Natural killer cell (primary cell): ENCODE measurements around the gene WTAP. TPM values are rescaled to one million over a fixed set of nuclear protein-coding genes. Genes with fewer than 3 reads are reported as not detected.
A peak's percentile ranks its signal among the peaks of the same experiment; 100 is the strongest.

ENCODE experiments used
- ATAC-seq, 3 donors: fragments of 150-1000 bp in 2 of 3; fragments of 200-7000 bp in 1 of 3; cut with Tn5 transposase; 1 replicate in 1 of 3; 2 replicates in 2 of 3; pipeline ENCODE4 v1.10.0; 2021; ENCODE audit warnings: mild to moderate bottlenecking in 2 of 3, moderate library complexity in 2 of 3
- DNase-seq, 2 donors: peaks; one replicate each; pipeline versions ENCODE4 v3.0.0 to v3.0.0-alpha.2; 2013 to 2021; ENCODE audit warnings: mixed read lengths in 1 of 2
- H3K27ac ChIP-seq: one replicate; pipeline ENCODE4 v1.5.1; 2013; ENCODE audit warnings: mild to moderate bottlenecking, low read length
- H3K27me3 ChIP-seq: one replicate; pipeline ENCODE4 v1.6.1; 2013; ENCODE audit warnings: low read length; ENCODE audit not compliant: control insufficient read depth, insufficient read depth
- H3K36me3 ChIP-seq: one replicate; pipeline ENCODE4 v1.6.1; 2013; ENCODE audit warnings: low read length; ENCODE audit not compliant: control insufficient read depth, insufficient read depth
- H3K4me1 ChIP-seq: one replicate; pipeline ENCODE4 v1.6.1; 2013; ENCODE audit warnings: low read length; ENCODE audit not compliant: control insufficient read depth, insufficient read depth
- H3K4me3 ChIP-seq: one replicate; pipeline ENCODE4 v1.5.1; 2013; ENCODE audit warnings: low read length
- H3K9me3 ChIP-seq: one replicate; pipeline ENCODE4 v1.6.1; 2013; ENCODE audit warnings: low read length; ENCODE audit not compliant: control insufficient read depth, insufficient read depth
- H3K27ac Mint-ChIP-seq, 2 donors: one replicate each; pipeline ENCODE4 v1.8.0; 2022; ENCODE audit warnings: mild to moderate bottlenecking in 2 of 2, mixed read lengths in 2 of 2, moderate library complexity in 1 of 2
- H3K27me3 Mint-ChIP-seq, 2 donors: one replicate each; pipeline ENCODE4 v1.8.0; 2022; ENCODE audit warnings: low read depth in 2 of 2, mixed read lengths in 2 of 2
- H3K36me3 Mint-ChIP-seq: one replicate; pipeline ENCODE4 v1.8.0; 2022; ENCODE audit warnings: mixed read lengths
- H3K4me1 Mint-ChIP-seq, 2 donors: one replicate each; pipeline ENCODE4 v1.8.0; 2022; ENCODE audit warnings: mixed read lengths in 2 of 2
- H3K4me3 Mint-ChIP-seq: one replicate; pipeline ENCODE4 v1.8.0; 2022; ENCODE audit warnings: mild to moderate bottlenecking, moderate library complexity, mixed read lengths
- H3K9me3 Mint-ChIP-seq, 2 donors: one replicate each; pipeline ENCODE4 v1.8.0; 2022; ENCODE audit warnings: mixed read lengths in 2 of 2
- WGBS: methylation state at CpG from one replicate; pipeline ENCODE4 v1.1.7; 2013; ENCODE audit warnings: missing lambda C conversion rate; ENCODE audit not compliant: insufficient coverage; 5-methylcytosine and 5-hydroxymethylcytosine counted together
- intact Hi-C: fragments of 100-400 bp; cut with micrococcal nuclease; formaldehyde crosslinking; loops from one replicate; pipeline ENCODE4 v1.14.2; 2022
- total RNA-seq, 4 donors: library from RNA; stranded (reverse); fragments of 120-200 nt in 1 of 4; gene quantifications; one replicate each; pipeline versions ENCODE4 v1.2.3 to v1.2.4, GENCODE V29; 2013 to 2022
- TF ChIP-seq, protein P1 (sequence below): fragments of 200-600 bp; IDR thresholded peaks from one replicate; pipeline ENCODE4 v1.8.0; 2022; ENCODE audit warnings: antibody characterized with exemption

The WTAP gene
- total RNA-seq, 3 donors from 2014 or later (not counting 1 experiment from before 2014, with no cell fraction given): 141 to 167 (median 164) TPM

DNA sequence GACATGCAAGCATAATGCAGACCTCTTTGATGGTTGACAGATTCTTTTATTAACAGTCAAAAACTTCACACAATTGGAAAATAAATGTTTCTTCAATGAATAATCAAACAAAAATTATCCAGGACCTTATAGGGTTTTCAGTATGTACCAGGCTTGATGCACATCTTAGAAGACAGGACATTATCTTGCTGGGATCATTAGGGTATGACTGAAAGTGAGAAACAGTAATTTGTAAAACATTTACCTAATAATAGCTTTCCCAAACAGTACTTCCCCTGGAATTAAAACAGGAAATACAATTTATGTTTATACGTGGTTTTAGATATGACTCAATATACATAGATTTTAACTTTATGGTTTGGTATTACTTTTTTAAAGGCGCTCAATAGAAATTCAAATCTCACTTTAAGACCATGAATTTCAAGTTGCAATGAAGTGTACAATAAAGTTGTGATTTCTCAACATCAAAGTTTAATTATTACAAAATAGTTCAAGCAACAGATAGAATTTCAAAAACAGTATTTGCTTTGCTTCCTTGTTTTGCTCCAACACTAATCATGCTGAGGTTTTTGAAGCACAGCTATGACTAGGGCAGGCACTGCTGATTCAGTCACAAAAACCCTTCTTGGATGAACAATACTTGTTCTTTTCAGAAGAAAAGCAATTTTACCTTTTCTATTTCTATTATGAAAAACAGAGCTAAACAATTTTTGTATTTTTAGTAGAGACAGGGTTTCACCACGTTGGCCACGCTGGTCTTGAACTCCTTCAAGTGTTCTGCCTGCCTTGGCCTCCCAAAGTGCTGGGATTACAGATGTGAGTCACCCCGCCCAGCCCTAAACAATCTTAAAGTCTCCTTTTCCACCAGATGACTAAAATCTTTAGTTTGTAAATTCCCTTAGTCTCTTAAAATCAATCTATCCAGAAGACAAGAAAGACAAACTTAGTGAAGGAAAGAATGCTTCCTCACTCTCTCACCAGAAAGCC, 47.9 kb upstream of the WTAP start:
- H3K4me3 ChIP-seq: no peak overlapping the region
- Mint-ChIP-seq H3K9me3 (no peaks in the 10 kb centered on the region), H3K27me3 (no peaks in the 10 kb centered on the region), H3K27ac (peak overlapping the region in 1 of 2 donors; percentile 43), H3K4me1 (peaks cover 0 to 4% of the 10 kb centered on the region in 2 donors), H3K36me3 (no peaks in the 10 kb centered on the region), H3K4me3 (no peak overlapping the region)
- no peak for ATAC-seq
- H3K4me1 ChIP-seq: no peaks in the 10 kb centered on the region
- no peaks in the 10 kb centered on the region for H3K27me3 ChIP-seq
- no peaks in the 10 kb centered on the region for H3K9me3 ChIP-seq
- H3K36me3 ChIP-seq: peaks cover 17% of the 10 kb centered on the region
- TF ChIP-seq, protein P1, sequence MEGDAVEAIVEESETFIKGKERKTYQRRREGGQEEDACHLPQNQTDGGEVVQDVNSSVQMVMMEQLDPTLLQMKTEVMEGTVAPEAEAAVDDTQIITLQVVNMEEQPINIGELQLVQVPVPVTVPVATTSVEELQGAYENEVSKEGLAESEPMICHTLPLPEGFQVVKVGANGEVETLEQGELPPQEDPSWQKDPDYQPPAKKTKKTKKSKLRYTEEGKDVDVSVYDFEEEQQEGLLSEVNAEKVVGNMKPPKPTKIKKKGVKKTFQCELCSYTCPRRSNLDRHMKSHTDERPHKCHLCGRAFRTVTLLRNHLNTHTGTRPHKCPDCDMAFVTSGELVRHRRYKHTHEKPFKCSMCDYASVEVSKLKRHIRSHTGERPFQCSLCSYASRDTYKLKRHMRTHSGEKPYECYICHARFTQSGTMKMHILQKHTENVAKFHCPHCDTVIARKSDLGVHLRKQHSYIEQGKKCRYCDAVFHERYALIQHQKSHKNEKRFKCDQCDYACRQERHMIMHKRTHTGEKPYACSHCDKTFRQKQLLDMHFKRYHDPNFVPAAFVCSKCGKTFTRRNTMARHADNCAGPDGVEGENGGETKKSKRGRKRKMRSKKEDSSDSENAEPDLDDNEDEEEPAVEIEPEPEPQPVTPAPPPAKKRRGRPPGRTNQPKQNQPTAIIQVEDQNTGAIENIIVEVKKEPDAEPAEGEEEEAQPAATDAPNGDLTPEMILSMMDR: no peak
- intact Hi-C loops: no loop called here
- no peak overlapping the region for H3K27ac ChIP-seq
- DNase-seq: no peak
- WGBS: 81% methylated on average over 3 of the region's 5 CpGs

DNA sequence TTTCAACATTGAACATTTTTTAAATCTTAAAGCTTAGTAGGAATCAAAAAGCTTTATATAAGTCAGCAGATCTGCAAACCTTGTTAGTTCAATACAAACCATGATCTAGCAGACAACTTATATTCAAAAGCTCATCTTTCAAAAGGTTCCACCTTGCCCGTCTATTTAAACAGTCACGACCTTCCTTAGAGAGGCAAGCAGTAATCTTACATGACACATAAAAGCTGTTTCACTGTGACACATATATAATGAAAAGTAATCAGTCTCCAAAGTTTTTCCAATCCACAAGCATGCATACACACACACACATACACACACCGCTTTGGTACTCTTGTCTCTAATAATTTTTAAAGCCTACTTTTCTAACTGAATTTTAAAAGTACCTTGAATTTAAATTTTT, 47.2 kb upstream of the WTAP start:
- Histone ChIP-seq H3K27ac (no peak overlapping the region), H3K4me3 (no peak overlapping the region), H3K4me1 (no peaks in the 10 kb centered on the region), H3K27me3 (no peaks in the 10 kb centered on the region), H3K36me3 (peaks cover 22% of the 10 kb centered on the region), H3K9me3 (no peaks in the 10 kb centered on the region)
- Mint-ChIP-seq H3K4me1 (peaks cover 0 to 4% of the 10 kb centered on the region in 2 donors), H3K4me3 (no peak overlapping the region), H3K27ac (peak overlapping the region in 1 of 2 donors; percentile 43), H3K27me3 (no peaks in the 10 kb centered on the region), H3K36me3 (no peaks in the 10 kb centered on the region), H3K9me3 (no peaks in the 10 kb centered on the region)
- no peak for DNase-seq
- 86% methylated on average over 1 of the region's 3 CpGs for WGBS
- TF ChIP-seq, protein P1: no peak
- intact Hi-C loops: no loop called here
- no peak for ATAC-seq

DNA sequence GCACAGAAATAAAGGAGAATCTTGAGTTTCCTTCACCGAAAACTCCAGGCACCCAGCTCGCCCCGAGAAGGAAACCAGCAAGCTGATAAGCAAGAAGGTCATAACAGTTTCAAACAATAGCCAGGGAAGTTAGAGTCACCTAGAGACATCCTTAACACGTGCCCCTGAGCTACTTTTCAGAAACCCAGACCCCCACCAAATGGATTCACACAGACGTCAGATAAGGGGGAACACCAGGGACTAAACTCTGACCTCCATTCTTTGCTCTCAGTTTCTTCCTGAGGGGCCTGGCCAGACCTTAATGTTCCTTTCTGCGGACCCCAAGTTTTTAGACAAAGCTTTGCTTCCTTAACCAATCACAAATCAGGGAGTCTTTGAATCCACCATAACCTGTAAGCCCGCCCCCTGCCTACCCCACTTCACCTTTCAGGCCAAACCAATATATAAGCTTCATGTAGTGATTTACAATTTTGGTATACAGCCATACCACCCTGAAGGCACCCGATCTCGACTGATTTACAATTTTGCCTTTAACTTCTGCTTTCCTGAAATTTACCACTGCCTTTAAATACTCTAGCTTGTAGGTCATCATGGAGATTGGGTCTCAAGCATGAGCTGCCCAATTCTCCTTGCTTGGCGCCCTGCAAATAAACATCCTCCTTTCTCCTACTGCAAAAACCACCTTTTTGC, 46.0 kb upstream of the WTAP start:
- ATAC-seq (no peak), DNase-seq (no peak)
- H3K36me3 Mint-ChIP-seq: no peaks in the 10 kb centered on the region
- peaks cover 0 to 4% of the 10 kb centered on the region in 2 donors for H3K4me1 Mint-ChIP-seq
- Histone ChIP-seq H3K36me3 (peaks cover 27% of the 10 kb centered on the region), H3K4me3 (no peak overlapping the region), H3K4me1 (no peaks in the 10 kb centered on the region), H3K9me3 (no peaks in the 10 kb centered on the region), H3K27ac (no peak overlapping the region), H3K27me3 (no peaks in the 10 kb centered on the region)
- no peaks in the 10 kb centered on the region for H3K9me3 Mint-ChIP-seq
- WGBS: 80% methylated on average over 10 of the region's 10 CpGs
- no peaks in the 10 kb centered on the region for H3K27me3 Mint-ChIP-seq
- no peak overlapping the region for H3K27ac Mint-ChIP-seq
- TF ChIP-seq, protein P1: no peak
- no peak overlapping the region for H3K4me3 Mint-ChIP-seq
- intact Hi-C loops: no loop called here
